NCI-H510A treated with DMSO at 0.1 percent for 48 hours (cell line): Measurements from ENCODE around the gene TMEM170A.
"Not testable (repeated sequence)": the region's sequence is repeated elsewhere in the genome, so short reads cannot be mapped to it uniquely, and the experiment has no call there.

Experiments
- DNase-seq: peaks from one replicate; lab custom pipeline; 2025; lab: John Stamatoyannopoulos, UW

Gene TMEM170A

DNA sequence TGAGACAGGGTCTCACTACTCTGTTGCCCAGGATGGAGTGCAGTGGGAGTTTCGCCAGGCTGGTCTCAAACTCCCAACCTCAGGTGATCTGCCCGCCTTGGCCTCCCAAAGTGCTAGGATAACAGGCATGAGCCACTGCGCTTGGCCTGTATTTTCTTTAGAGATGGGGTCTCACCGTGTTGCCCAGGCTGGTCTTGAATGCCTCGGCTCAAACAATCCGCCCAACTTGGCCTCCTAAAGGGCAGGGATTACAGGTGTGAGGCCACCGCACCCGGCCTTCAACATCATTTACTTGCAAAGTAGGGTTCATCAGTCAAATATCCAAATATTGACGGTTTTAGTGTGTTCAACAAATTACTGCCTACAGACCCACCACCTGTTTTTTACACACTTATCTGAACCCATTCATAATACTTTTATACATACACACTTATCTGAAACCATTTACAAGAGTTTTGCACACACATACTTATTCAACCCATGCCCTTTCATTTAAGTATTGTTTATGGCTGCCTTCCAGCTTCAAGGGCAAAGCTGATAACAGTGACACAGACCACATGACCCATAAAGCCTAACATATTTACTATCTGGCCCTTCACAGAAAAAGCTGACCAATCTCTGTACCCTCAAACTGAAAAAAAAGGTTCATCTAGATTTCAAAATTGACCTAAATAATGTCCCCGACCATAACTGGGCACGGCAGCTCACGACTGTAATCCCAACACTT lies 11.9 kb downstream of the TMEM170A start:
- DNase-seq = no peak

GRCh38 chr16:75446416-75446815 lies 18.1 kb downstream of the TMEM170A start:
- DNase-seq = no peak

- DNase-seq = no peak
Observed at GRCh38 chr16:75445298-75445697, 19.2 kb downstream of the TMEM170A start.

- DNase-seq = no peak
Observed at GRCh38 chr16:75443298-75443697, 21.2 kb downstream of the TMEM170A start.

DNA sequence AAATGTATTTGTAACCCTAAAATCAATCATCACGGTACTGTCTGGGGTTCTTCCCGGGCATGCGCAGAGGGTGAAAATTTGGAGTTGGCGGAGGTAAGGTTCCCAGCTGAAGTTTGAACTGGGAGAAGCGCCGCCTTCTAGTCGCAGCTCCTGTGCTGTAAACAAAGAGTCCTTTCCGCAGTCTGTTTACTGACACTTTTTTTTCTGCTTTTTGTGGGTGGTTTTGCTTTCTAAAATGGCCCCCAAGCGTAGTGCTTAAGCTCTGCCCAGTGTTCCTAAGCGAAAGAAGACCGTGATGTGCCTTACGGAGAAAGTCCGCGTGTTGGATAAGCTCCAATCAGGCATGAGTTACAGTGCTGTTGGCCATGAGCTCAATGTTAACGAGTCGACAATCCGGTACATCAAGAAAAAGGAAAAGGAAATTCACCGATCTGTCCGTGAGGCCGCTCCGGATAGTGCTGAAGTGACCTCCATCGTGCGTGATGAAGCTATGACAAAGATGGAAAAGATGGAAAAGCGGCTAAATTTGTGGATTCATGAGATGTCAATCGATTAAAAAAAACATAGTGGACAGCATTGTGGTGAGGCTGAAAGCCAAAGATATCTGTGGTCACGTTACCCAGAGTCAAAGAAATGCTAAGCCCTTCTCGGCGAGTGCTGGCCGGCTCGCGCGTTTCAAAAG lies 30.6 kb downstream of the TMEM170A start:
- DNase-seq = peak; percentile 93

DNA sequence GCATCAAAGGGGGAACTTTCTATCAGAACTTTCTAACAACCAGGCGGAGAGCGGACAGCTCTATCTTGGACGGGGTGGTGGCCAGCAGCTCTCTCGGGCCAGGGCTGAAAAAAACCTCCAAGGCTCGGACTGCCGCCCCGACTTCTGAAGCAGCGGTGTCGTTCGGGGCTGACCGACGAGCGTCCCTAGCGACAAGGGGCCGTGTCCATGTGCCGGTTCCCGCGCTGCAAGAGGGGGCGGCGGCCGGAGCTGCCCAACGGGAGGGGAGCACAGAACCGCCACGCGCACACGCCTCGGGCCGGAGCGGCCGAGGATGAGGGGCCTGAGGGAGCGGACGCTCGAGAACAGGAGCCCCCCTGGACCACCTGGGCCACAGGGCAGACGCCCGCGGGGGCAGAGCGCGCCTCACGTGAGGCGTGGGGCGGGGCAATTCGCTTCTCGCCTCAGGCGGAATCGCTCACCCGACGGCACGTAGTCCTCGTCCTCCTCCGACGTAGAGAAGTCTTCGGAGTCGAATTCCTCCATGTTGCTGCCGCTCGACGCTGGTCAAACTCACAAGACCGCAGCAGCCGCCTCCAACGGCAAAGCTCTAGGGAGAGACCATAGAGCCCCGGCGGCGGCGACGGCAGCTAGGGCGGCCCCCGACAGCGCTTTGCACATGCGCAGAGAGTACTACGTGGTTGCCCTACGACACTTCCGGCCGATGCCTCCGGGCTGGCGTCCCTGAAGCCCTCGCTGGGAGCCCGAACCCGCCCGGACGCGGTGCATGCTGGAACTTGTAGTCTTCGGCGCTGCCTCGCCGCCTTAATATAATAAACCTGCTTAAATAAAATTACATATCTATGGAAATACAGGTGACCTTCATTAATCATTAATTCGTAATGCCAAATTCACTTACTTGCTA lies 31.4 kb downstream of the TMEM170A start, which contains the start of gene CFDP1:
CFDP1 (minus strand) TSS at position 676 of the 904 bp plus-strand sequence; CDS start at position 525, 151 bp downstream.
- peak; percentile 93 for DNase-seq

- no peak for DNase-seq
Observed at GRCh38 chr16:75429621-75430403, 34.7 kb downstream of the TMEM170A start.

GRCh38 chr16:75426524-75426923 lies 38.0 kb downstream of the TMEM170A start:
- not testable (repeated sequence) for DNase-seq

- not testable (repeated sequence) for DNase-seq
Observed at GRCh38 chr16:75424105-75424762, 40.3 kb downstream of the TMEM170A start.

DNA sequence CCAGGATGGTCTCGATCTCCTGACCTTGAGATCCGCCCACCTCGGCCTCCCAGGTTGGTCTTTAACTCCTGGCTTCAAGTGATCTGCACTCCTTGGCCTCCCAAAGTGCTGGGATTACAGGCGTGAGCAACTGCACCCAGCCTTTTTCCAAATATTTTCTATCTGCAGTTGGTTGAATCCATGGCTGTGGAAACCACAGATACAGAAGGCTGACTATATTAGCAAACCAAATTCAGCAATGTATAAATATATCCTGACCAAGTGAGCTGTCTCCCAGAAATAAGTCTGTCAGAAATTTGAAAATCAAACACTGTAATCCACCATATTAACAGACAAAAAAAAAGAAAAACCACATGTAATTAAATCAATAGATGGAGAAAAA lies 40.8 kb downstream of the TMEM170A start:
- no peak for DNase-seq

DNA sequence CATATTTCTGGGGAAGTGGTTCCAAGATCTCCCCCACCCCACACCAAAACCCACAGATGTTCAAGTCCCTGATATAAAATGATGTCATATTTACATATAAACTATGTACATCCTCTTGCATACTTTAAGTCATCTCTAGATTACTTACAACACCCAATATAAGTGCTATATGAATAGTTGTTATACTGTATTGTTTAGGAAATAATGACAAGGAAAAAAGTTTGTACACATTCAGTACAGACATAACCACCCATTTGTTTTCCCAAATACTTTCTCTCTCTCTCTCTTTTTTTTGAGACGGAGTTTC lies 42.7 kb downstream of the TMEM170A start:
- DNase-seq = no peak

- no peak for DNase-seq
Observed at GRCh38 chr16:75420987-75421819, 43.3 kb downstream of the TMEM170A start.

DNA sequence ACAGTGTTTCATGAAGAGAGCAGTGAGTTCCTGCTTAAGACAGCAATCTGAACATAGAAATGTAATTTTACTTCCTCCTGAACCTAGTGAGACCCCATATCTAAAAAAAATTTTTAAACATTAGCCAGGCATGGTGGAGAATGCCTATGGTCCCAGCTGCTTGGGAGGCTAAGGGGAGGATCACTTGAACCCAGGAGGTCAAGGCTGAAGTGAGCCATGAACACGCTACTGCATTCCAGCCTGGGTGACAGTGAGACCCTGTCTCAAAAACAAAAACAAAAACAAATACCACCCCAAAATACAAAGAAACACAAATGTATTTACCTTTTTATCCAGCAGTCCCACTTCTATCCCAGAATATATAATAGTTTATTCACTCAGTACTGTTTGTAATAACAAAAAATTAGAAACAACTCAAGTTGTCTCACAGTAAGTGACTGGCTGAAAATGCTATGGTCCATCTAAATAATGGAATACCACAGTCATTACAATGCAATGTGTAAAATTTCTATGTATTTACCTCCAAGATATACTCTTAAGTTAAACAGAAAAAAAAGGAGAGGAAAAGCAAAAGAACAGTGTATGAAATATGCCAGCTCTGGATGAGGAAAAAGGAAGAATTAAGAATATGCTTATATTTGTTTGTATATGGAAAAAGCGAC lies 47.5 kb downstream of the TMEM170A start:
- no peak for DNase-seq

DNA sequence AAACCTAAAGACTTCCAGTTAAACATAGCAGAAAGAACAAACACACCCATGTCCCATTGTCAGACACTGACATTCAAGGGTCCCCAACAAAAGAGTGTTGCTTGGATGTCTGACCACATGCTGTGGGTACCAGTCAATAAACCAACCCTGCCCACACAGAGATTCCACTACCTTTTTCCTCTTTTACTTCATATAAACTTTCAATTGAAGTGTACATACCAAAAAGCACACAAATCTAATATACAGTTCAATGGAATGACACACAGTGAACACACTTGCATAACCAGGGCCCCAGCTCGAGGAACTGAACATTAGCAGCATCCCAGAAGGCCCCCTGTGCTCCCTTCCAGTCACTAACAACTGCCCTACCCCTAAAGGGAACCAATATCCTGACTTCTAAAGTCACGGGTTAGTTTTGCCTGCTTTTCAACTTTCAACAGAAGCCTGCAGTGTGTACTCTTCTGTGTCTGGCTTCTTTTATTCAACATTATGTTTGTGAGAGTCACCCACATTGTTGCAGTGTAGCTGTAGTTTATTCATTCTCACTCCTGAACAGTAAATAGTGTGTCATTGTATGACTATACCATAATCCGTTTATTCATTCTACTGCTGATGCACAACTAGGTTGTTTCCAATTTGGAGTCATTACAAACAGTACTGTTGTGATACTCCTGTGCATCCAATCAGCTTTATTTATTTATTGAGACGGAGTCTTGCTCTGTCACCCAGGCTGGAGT lies 49.2 kb downstream of the TMEM170A start:
- no peak for DNase-seq

DNA sequence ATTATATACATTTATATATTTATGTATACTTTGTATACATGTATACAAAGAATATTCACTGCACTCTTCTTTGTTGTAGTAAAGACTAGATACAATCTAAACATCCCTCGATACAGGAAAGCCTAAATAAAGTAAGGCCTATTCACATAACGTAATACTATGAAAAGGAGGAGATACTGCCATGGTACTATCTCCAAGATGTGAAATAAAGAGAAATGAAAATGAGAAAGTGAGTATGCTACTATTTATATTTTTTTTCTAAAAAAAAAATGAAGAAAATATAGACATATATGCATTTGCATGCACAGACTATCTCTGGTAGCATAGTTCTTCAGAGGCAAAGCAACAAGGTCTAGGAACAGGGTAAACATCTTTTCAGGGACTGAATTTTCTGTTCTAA lies 50.5 kb downstream of the TMEM170A start:
- DNase-seq = no peak

GRCh38 chr16:75406943-75407342 lies 57.5 kb downstream of the TMEM170A start:
- DNase-seq = no peak

DNA sequence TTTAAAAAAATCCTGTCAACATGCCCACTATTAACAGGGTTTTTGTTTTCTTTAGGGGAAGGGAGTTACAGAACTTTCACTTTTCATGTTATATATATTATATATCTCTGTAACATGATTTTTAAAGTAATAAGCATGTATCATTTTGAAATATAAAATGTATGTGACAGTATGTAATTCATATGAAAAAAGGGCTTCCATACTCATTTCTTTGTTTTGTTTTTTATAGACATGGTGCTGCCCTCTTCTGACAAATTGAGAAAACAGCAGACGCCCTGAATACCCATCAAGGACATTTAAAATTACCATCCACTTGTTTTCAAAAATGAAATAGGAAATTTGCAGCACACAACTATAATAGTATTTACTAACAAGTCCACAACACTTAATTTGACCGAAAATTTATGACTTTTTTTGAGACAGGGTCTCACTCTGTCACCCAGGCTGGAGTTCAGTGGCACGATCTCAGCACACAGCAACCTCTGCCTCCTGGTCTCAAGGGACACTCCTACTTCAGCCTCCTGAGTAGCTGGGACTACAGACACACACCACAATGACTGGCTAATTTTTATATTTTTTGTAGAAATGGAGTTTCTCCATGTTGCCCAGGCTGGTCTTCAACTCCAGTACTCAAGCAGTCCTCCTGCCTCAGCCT lies 61.5 kb downstream of the TMEM170A start:
- DNase-seq = peak; percentile 20

DNA sequence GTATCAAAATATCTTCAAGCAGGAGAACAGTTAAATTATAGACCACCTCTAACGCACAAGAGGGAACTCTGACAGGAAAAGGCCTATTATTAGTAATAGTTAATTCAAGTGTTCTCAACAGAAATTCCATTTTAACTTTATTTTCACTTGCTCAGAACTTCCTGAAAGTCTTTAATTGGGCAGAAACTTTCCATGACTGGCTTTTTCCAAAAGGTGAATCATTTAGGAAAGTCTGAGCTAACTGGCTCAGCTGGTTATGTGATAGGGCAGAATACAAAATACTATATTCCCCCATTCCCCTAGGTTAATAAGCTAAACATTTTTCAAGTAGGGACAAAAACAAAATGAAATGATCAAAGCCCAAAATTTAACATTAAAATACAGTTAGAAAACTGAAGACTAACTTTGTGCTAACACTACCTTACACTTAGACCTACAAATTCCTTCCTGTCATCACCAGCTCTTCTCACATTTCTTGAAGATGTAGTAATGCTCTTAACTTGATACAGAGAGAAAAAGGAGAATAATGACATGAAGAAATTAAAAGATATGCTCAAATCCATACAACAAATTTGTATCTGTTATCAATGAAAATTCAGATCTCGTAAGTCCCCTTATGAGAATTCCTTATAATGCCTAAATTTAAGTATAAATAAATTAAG lies 62.2 kb downstream of the TMEM170A start:
- DNase-seq = no peak
